C4-2B (cell line): ENCODE data around the gene ZNF132.
"Not testable (repeated sequence)": the region's sequence is repeated elsewhere in the genome, so short reads cannot be mapped to it uniquely, and the experiment has no call there.

Source experiments
- H3K27ac ChIP-seq: fragments of 450-650 bp; 2 replicates; pipeline ENCODE4 v1.5.1; 2017
- ZFX ChIP-seq: fragments of 450-650 bp; IDR thresholded peaks from 2 replicates; pipeline ENCODE4 v1.6.1; 2017
- TF ChIP-seq, protein P1 (sequence below): fragments of 450-650 bp; conservative IDR thresholded peaks from 2 replicates; pipeline ENCODE4 v1.5.1; 2017; ENCODE audit warnings: mild to moderate bottlenecking

Gene ZNF132

GRCh38 chr19:58466089-58466759, 26.3 kb upstream of the ZNF132 start:
- peak overlapping the region; percentile 72 for H3K27ac ChIP-seq
- TF ChIP-seq ZFX, result no peak
- TF ChIP-seq, protein P1, sequence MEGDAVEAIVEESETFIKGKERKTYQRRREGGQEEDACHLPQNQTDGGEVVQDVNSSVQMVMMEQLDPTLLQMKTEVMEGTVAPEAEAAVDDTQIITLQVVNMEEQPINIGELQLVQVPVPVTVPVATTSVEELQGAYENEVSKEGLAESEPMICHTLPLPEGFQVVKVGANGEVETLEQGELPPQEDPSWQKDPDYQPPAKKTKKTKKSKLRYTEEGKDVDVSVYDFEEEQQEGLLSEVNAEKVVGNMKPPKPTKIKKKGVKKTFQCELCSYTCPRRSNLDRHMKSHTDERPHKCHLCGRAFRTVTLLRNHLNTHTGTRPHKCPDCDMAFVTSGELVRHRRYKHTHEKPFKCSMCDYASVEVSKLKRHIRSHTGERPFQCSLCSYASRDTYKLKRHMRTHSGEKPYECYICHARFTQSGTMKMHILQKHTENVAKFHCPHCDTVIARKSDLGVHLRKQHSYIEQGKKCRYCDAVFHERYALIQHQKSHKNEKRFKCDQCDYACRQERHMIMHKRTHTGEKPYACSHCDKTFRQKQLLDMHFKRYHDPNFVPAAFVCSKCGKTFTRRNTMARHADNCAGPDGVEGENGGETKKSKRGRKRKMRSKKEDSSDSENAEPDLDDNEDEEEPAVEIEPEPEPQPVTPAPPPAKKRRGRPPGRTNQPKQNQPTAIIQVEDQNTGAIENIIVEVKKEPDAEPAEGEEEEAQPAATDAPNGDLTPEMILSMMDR, result no peak

DNA sequence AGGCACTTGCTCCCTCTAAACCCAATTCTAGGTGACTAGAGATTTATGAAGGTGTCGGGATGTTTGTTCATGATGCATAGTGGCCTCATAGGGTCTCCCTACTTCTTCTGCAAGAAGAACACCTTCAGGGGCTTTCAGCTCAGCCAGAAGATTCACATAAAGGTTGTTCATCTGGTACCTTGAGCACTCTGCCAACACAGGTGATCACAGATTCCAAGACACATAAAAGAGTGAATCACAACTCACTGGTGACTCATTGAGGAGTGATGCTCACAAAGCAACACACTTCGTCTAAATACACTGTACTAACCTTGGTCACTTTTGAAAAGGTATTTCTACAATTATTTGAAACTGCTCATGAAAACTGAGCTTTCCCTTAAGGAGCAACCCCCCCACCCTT, 20.1 kb upstream of the ZNF132 start:
- no peak for TF ChIP-seq ZFX
- TF ChIP-seq, protein P1, result no peak

DNA sequence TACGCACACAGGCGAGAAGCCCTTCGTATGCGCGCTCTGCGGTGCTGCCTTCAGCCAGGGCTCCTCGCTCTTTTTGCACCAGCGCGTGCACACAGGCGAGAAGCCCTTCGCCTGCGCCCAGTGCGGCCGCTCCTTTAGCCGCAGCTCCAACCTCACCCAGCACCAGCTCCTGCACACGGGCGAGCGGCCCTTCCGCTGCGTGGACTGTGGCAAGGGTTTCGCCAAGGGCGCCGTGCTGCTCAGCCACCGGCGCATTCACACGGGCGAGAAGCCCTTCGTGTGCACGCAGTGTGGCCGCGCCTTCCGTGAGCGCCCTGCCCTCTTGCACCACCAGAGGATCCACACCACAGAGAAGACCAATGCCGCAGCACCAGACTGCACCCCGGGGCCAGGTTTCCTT, 16.2 kb upstream of the ZNF132 start:
- no peak overlapping the region for H3K27ac ChIP-seq
- no peak for TF ChIP-seq ZFX
- TF ChIP-seq, protein P1, result no peak

More for the DNA sequence above, 20.1 kb upstream of the ZNF132 start:
- H3K27ac ChIP-seq, result no peak overlapping the region

DNA sequence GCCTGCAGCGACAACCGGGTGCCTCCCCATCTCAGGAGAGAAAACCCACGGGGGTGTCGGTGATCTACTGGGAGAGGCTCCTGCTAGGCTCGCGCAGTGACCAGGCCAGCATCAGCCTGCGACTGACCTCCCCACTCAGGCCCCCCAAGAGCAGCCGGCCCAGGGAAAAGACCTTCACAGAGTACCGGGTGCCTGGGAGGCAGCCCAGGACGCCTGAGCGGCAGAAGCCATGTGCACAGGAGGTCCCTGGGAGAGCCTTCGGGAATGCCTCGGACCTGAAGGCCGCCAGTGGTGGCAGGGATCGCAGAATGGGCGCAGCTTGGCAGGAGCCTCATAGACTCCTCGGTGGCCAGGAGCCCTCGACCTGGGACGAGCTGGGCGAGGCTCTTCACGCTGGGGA, 15.4 kb upstream of the ZNF132 start:
- TF ChIP-seq, protein P1, result no peak
- no peak for TF ChIP-seq ZFX
- H3K27ac ChIP-seq, result no peak overlapping the region

GRCh38 chr19:58453743-58454142, 13.8 kb upstream of the ZNF132 start:
- no peak overlapping the region for H3K27ac ChIP-seq
- TF ChIP-seq, protein P1, result no peak

GRCh38 chr19:58451358-58452101, 11.6 kb upstream of the ZNF132 start, which contains the start of gene ZNF324B:
ZNF324B (plus strand) TSS chr19:58451622; CDS start chr19:58453702, 2,080 bp downstream.
- H3K27ac ChIP-seq, result peak within 1 kb of the TSS; percentile 81
- TF ChIP-seq ZFX, result peak; percentile 69; the same call in 1 of the 2 replicates
- TF ChIP-seq, protein P1, result no peak

GRCh38 chr19:58450856-58451357, 11.0 kb upstream of the ZNF132 start:
- peak overlapping the region; percentile 81 for H3K27ac ChIP-seq
- TF ChIP-seq ZFX, result no peak
- TF ChIP-seq, protein P1, result no peak

- H3K27ac ChIP-seq, result not testable (repeated sequence)
Observed at GRCh38 chr19:58449980-58450379, 10.0 kb upstream of the ZNF132 start.

DNA sequence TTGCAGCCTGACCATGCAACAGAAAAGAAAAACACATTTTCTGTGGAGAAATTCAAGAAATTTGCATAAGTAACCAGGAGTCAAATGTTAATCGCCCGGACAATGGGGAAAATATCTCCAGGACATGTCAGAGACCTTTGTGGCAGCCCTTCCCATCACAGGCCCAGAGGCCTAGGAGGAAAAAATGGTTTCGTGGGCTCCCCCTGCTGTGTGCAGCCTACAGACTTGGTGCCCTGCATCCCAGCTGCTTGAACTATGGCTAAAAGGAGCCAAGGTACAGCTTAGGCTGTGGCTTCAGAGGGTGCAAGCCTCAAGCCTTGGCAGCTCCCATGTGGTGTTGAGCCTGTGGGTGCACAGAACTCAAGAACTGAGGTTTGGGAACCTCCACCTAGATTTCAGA, 8.9 kb upstream of the ZNF132 start:
- not testable (repeated sequence) for H3K27ac ChIP-seq

DNA sequence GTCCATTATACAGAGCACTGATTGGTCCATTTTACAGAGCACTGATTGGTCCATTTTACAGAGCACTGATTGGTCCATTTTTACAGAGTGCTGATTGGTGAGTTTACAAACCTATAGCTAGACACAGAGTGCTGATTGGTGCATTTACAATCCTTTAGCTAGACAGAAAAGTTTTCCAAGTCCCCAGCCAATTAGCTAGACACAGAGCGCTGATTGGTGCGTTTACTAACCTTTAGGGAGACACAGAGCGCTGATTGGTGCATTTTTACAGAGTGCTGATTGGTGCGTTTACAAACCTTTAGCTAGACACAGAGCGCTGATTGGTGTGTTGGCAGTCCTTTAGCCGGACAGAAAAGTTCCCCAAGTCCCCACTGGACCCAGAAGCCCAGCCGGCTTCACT, 3.0 kb upstream of the ZNF132 start:
- not testable (repeated sequence) for H3K27ac ChIP-seq
